Measurements from ENCODE around the gene EXD3.

Gene EXD3

GRCh38 chr9:137278721-137279711 is 143.9 kb downstream of the EXD3 start:
- DNase-seq, result no peak

DNA sequence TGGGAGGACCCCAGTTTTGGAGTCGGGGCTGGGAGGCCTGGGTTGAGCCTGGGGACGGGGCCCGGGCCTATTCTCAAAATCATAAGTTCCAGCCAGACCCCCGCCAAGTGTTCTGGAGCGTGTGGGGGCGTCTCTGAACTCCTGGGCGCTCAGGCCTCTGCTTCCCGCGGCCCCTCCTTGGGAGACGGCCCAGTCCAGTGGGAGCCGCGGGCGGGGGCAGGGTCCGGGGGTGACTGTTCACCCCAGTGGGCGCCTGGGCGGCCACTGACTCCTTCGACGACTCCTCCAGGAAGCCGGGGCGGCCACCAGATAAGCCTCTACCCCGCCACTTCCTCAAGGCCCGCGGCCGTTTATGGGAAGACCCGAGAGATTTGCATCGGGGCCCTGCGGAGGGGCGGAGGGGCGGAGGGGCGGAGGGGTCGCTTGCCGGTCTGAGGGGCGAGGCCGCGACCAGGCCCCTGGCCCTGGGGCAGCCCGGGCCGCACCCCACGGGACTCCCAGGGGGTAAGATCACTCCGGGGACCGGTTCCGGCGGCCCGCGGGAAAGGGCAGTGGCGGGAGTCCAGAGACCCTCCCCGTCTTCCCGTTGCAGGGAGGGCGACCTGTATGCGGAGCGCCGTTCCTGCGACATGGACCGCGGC is 144.8 kb downstream of the EXD3 start:
- no peak for DNase-seq

DNA sequence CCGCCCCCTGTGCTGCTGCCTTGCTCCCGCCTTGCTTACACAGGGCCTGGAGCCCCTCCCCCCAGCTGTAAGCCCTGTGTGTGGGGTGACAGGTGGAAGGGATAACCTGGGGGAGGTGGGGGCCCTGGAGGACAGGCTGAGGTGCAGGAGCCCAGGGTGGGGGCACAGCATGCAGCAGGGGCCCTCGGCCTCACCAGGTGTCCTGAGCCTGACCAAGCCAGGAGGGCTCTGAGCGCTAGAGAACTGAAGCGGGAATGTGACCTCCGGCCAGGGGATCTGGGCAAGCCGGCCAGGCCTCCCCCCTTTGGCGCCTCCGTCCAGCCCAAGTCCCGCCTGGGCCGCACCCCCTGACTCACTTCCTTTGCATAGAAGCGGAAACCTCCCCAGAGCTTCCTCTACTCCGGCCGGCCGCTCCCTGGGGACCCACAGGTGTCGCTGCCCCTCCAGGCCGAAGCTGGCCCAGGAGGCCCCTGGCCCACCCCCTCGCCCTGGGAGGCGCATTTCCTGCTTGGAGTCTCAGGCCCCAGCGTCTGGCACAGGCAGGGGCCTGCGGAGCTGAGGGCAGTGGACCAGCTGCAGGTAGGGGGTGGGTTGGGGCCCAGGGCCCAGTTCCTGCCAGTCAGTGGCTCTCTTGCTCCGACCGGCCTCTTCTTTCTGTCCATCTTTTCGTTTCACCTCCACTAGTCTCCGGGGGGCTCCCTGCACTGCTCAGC is 145.5 kb downstream of the EXD3 start, which contains the start of gene TOR4A:
Gene TOR4A (plus strand): TSS at position 398 of the 713 bp plus-strand sequence. CDS start 964 bp downstream, outside the sequence.
- no peak for DNase-seq

DNA sequence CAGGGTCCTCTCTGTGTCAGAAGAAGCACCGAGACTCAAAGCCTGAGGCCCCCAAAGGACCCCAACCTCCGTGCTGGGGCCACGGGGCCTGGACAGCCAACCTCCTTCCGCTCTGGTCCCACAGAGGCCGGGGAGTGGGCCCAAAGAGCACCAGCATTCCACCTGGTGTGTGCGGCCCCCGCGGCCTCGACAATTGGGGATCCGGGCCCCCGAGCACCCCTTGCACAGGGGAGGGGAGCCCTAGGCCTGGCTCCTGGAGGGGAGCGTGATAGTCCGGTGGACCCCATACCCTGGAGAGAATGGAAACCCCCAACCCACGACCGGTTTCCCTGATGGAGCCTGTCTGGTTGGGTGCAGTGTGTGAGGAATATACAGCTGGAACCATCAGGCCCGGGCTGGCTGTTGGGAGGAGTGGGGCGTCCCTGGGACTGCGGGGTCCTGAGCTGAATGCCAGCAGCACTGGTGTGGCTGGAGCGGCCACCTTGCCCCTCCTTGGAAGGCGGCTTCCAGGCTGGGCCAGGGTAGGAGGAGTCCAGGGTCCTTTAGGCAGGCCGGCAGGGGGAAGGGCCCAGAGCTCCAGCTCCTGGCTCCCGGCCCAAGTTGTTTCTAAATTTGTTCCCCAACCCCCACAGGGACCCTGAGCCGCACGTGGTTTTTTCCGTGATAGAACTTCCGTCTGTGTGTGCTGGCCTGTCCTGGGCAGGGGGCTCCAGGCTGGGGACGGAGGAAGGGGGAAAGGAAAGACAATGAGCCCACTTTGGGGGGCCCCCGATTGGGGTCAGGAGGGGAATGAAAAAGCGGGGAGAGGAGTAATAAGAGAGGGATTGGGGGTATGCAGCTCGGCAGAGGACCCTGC is 146.3 kb downstream of the EXD3 start:
- DNase-seq, result no peak

DNA sequence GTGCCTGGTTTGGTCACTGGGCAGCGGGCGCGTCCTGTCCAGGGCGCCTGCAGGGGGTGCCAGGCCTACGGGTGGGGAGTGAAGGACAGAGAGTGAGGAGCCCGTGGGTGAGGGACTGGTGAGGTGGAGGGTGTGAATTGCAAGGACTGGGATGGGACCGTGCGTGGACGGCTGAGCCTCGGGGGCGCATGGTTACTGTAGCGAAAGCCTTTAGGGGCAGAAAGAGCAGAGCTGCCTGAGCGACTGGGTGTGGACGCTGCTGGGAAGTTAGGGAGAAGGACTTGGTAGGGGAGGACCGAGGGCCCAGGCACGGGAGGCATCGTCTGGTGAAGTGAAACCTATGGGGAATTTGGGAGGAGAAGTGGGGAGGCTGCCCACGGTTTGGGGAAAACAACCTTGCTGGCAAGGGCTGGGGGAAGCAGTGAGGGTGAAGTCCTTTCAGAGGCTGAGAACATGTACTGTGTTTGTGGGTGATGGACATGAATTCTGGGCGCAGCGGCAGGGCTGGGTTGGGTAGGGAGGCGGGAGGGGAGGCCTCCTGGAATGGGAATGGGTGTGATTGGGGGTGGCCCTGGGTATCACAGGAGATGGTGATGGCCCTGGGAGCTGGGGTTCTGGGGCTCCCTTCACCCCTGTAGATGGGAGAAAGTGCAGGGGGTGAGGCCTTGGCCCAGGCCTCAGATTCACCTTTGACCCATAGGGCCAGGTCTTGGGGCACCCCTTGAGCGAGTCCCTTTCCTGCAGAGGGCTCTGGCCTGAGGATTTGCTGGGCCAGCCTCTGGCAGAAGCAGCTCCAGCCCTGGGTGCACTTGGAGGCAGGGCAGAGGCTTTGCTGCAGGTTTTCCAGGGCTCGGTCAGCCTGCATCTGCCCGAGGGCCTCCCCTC is 147.1 kb downstream of the EXD3 start:
- DNase-seq, result no peak

- DNase-seq, result no peak
Measured at GRCh38 chr9:137275203-137275587, 147.8 kb downstream of the EXD3 start.

- DNase-seq, result peak; percentile 38 to 65
Measured at GRCh38 chr9:137273611-137274320, 149.2 kb downstream of the EXD3 start.

GRCh38 chr9:137273095-137273490 is 149.9 kb downstream of the EXD3 start:
- DNase-seq, result no peak

- no peak for DNase-seq
Measured at GRCh38 chr9:137272241-137273094, 150.5 kb downstream of the EXD3 start.

DNA sequence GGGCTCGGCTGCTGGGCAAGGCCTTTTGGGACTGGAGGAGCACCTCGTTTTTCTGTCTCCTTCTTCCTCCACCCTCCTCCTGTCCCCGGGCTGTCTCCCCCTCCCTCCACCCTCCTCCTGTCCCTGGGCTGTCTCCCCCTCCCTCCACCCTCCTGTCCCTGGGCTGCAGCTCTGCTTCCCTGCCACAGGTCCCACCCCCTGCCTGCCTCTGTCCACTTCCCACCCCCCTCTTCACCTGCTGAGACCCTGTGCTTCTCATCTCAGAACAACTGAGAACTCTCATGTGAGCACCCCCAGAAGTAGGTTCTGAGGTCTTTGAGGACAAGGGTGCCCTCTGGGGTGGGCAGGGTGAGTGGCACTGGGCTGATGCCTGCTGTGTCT is 151.3 kb downstream of the EXD3 start:
- DNase-seq, result no peak

DNA sequence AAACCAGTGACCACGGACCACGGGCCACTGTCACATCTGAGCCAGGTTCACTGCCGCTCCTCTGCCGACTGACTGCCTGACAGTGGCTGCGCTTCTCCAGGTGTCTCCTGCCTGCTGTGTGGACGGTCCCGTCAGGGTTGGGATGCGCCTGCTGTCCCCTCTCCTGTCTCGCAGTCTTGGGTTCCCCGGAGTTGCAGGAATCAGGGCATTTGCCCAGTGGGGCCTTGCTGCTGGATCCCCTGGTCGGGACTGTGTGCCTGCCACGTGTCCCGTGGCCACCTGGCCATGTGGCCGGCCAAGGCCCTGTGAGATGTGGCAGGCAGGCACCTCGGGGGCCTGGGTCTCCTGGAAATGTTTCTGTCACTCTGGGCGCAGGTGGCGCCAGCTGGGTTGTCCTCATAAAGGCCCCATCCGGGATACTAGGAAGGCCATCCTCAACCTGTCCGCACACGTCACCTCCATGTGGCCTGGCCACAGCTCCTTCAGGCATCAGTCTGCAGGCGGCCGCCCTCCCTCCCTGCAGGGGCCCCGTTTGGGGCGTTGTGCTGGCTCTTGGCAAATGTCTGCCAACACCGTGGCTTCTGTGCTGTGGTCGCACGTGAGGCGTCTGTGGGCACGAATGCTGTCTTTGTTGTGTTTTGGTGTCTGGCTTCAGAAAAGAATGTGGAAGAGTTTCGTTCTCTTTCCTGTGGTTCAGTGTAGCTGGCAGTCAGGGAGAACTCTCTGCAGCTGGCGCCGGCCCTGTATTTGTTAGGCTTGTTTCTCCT is 151.8 kb downstream of the EXD3 start:
- no peak for DNase-seq

GRCh38 chr9:137269231-137269772 is 153.7 kb downstream of the EXD3 start:
- no peak for DNase-seq

DNA sequence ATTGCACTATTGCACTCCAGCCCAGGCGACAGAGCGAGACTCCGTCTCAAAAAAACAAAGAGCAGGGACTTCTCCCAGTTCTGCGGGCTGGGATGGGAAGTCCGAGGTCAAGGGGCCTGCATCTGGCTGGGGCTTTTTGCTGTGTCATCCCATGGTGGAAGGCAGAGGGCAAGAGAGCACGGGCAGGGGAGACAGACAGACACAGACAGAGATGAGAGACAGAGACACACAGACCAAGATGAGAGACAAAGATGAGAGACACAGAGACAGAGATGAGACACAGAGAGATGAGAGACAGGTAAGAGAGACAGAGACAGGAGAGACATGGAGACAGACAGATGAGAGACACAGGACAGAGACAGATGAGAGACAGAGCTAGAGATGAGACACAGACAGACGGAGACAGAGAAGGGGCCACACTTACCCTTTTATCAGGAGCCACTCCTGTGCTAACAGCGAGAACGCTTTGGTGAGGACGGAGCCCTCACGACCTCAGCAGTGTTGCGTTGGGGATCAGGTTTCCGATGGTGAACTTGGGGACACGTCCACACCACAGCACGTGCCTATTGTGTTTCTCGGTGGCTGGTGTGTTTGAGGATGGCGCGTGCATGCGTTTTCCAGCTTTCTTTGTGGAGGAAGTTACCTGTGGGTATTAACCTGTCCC is 154.3 kb downstream of the EXD3 start:
- DNase-seq, result no peak

- DNase-seq, result no peak
Measured at GRCh38 chr9:137267933-137268355, 155.0 kb downstream of the EXD3 start.

- DNase-seq, result no peak
Measured at GRCh38 chr9:137266585-137267453, 156.1 kb downstream of the EXD3 start.

- DNase-seq, result no peak
Measured at GRCh38 chr9:137266162-137266527, 156.8 kb downstream of the EXD3 start.
